Measurements from ENCODE around the gene GPD2. TPM values are rescaled to one million over a fixed set of nuclear protein-coding genes. Genes with fewer than 3 reads are reported as not detected.

The GPD2 gene
- polyA plus RNA-seq, 1 donor (not counting 4 experiments of a cell fraction or from before 2014, with no cell fraction given): 27.6 TPM

- DNase-seq (ENCODE audit: low read depth, low spot score) (no peak), FAIRE-seq (no peak)
- Histone ChIP-seq H3K4me3 (ENCODE audit: control insufficient read depth in 2 of 3, extremely low read depth in 1 of 3, insufficient read depth in 2 of 3, low read depth in 1 of 3, low read length in 3 of 3) (no peak overlapping the region), H3K27ac (ENCODE audit: control insufficient read depth, insufficient read depth, low read length) (no peak overlapping the region), H3K9me3 (ENCODE audit: control insufficient read depth, low read depth, low read length) (no peaks in the 10 kb centered on the region), H4K20me1 (ENCODE audit: control insufficient read depth, extremely low read depth, insufficient read depth, low read length) (no peaks in the 10 kb centered on the region), H3K9me1 (ENCODE audit: control insufficient read depth, extremely low read depth, insufficient read depth, low read length) (no peaks in the 10 kb centered on the region), H3K4me1 (ENCODE audit: control insufficient read depth, extremely low read depth, insufficient read depth, low read length) (peaks cover 20% of the 10 kb centered on the region), H3K9ac (ENCODE audit: control insufficient read depth, extremely low read depth, insufficient read depth, low read length) (no peak overlapping the region), H3K27me3 (ENCODE audit: control insufficient read depth, extremely low read depth, insufficient read depth, low read length) (no peaks in the 10 kb centered on the region), H3K79me2 (ENCODE audit: control insufficient read depth, insufficient read depth, low read length) (peaks cover 64% of the 10 kb centered on the region), H3K36me3 (ENCODE audit: control insufficient read depth in 2 of 2, extremely low read depth in 1 of 2, insufficient read depth in 2 of 2, low read length in 2 of 2) (no peaks in the 10 kb centered on the region), H2AFZ (ENCODE audit: control insufficient read depth, low read length) (no peak overlapping the region), H3K4me2 (ENCODE audit: control insufficient read depth, extremely low read depth, insufficient read depth, low read depth, low read length) (no peak overlapping the region)
- TF ChIP-seq CTCF (optimal IDR thresholded peaks at IDR 0.05 in 1 of 3, IDR thresholded peaks at IDR 0.05 in 1 of 3, conservative IDR thresholded peaks at IDR 0.05 in 1 of 3; ENCODE audit: extremely low read depth in 1 of 3, insufficient read depth in 2 of 3, low read length in 3 of 3) (no peak), EZH2 (IDR thresholded peaks at IDR 0.05; ENCODE audit: low read length) (no peak)
- dilution Hi-C loops (cut with MboI; ENCODE audit: extremely low pct_ligation_motif_present, low sequenced_read_pairs): no loop called here
Observed at GRCh38 chr2:156456616-156457015, 20.4 kb downstream of the GPD2 start.

GRCh38 chr2:156457523-156458517, 21.6 kb downstream of the GPD2 start:
- TF ChIP-seq CTCF (optimal IDR thresholded peaks at IDR 0.05 in 1 of 3, IDR thresholded peaks at IDR 0.05 in 1 of 3, conservative IDR thresholded peaks at IDR 0.05 in 1 of 3; ENCODE audit: extremely low read depth in 1 of 3, insufficient read depth in 2 of 3, low read length in 3 of 3): peak in 1 of 3 experiments; percentile 7
- TF ChIP-seq EZH2 (IDR thresholded peaks at IDR 0.05; ENCODE audit: low read length): no peak
- dilution Hi-C loops (cut with MboI; ENCODE audit: extremely low pct_ligation_motif_present, low sequenced_read_pairs): no loop called here
- H3K79me2 ChIP-seq (ENCODE audit: control insufficient read depth, insufficient read depth, low read length): peaks cover 62% of the 10 kb centered on the region
- H3K27ac ChIP-seq (ENCODE audit: control insufficient read depth, insufficient read depth, low read length): no peak overlapping the region
- no peak overlapping the region for H3K4me2 ChIP-seq (ENCODE audit: control insufficient read depth, extremely low read depth, insufficient read depth, low read depth, low read length)
- H4K20me1 ChIP-seq (ENCODE audit: control insufficient read depth, extremely low read depth, insufficient read depth, low read length): no peaks in the 10 kb centered on the region
- H2AFZ ChIP-seq (ENCODE audit: control insufficient read depth, low read length): no peak overlapping the region
- no peaks in the 10 kb centered on the region for H3K27me3 ChIP-seq (ENCODE audit: control insufficient read depth, extremely low read depth, insufficient read depth, low read length)
- no peak overlapping the region for H3K4me3 ChIP-seq (ENCODE audit: control insufficient read depth in 2 of 3, extremely low read depth in 1 of 3, insufficient read depth in 2 of 3, low read depth in 1 of 3, low read length in 3 of 3)
- no peak overlapping the region for H3K9ac ChIP-seq (ENCODE audit: control insufficient read depth, extremely low read depth, insufficient read depth, low read length)
- H3K9me3 ChIP-seq (ENCODE audit: control insufficient read depth, low read depth, low read length): no peaks in the 10 kb centered on the region
- H3K9me1 ChIP-seq (ENCODE audit: control insufficient read depth, extremely low read depth, insufficient read depth, low read length): no peaks in the 10 kb centered on the region
- DNase-seq (ENCODE audit: low read depth, low spot score) (no peak), FAIRE-seq (no peak)
- peaks cover 20% of the 10 kb centered on the region for H3K4me1 ChIP-seq (ENCODE audit: control insufficient read depth, extremely low read depth, insufficient read depth, low read length)
- no peaks in the 10 kb centered on the region for H3K36me3 ChIP-seq (ENCODE audit: control insufficient read depth in 2 of 2, extremely low read depth in 1 of 2, insufficient read depth in 2 of 2, low read length in 2 of 2)

Measured in keratinocyte (primary cell).